HFF-Myc (cell line): ENCODE results near the gene RPL36A.

Experiments used
- DNase-seq: peaks from one replicate; pipeline ENCODE4 v3.0.0-alpha.2; 2011; ENCODE audit warnings: low read depth; ENCODE audit errors: extremely low read depth
- H3K4me3 ChIP-seq: replicated peaks from 2 replicates; pipeline ENCODE4 v1.5.1; 2011; ENCODE audit warnings: low read depth, mild to moderate bottlenecking, control low read depth, low read length
- CTCF ChIP-seq: IDR thresholded peaks from 2 replicates; pipeline ENCODE4 v1.5.1; 2012; ENCODE audit warnings: mild to moderate bottlenecking, low read depth, low read length, control low read depth; ENCODE audit errors: missing control alignments

RPL36A gene

GRCh38 chrX:101407167-101407747 is 16.4 kb downstream of the RPL36A start:
- DNase-seq = no peak
- H3K4me3 ChIP-seq = peak overlapping the region; percentile 77
- no peak for TF ChIP-seq CTCF

GRCh38 chrX:101407748-101408531 is 17.1 kb downstream of the RPL36A start, which contains the start of the genes GLA and HNRNPH2:
Gene GLA (minus strand): TSS chrX:101407925. CDS start chrX:101407903, 22 bp downstream.
Gene HNRNPH2 (plus strand): TSS chrX:101408222. CDS start chrX:101411989, 3,767 bp downstream.
- peak; percentile 97 for DNase-seq
- peak within 1 kb of the TSS; percentile 77 for H3K4me3 ChIP-seq
- no peak for TF ChIP-seq CTCF

- H3K4me3 ChIP-seq = peak overlapping the region; percentile 77
- DNase-seq = no peak
- TF ChIP-seq CTCF = no peak
Observed at GRCh38 chrX:101408532-101408841, 17.7 kb downstream of the RPL36A start.

- no peak for DNase-seq
- peak overlapping the region; percentile 77 for H3K4me3 ChIP-seq
- no peak for TF ChIP-seq CTCF
Observed at GRCh38 chrX:101409043-101409442, 18.2 kb downstream of the RPL36A start.

GRCh38 chrX:101410461-101410860 is 19.6 kb downstream of the RPL36A start:
- no peak for TF ChIP-seq CTCF
- H3K4me3 ChIP-seq = peak overlapping the region; percentile 77
- no peak for DNase-seq

- DNase-seq = no peak
- TF ChIP-seq CTCF = no peak
- H3K4me3 ChIP-seq = no peak overlapping the region
Observed at GRCh38 chrX:101411984-101412383, 21.2 kb downstream of the RPL36A start.
